Loucy (cell line): ENCODE measurements around the gene BRD8.

Source experiments
- H2AFZ ChIP-seq: fragments of 200-600 bp; sonication (generic); 2 replicates; pipeline ENCODE4 v1.6.0; 2016; ENCODE audit warnings: antibody characterized with exemption, mild to moderate bottlenecking, low read length, moderate library complexity
- H3F3A ChIP-seq: fragments of 200-600 bp; 2 replicates; pipeline ENCODE4 v1.6.0; 2016; ENCODE audit warnings: antibody characterized with exemption, low read depth, mild to moderate bottlenecking
- H3K27me3 ChIP-seq: fragments of 200-600 bp; sonication (generic); 2 replicates; pipeline ENCODE4 v1.6.1; 2014; ENCODE audit warnings: low read length, mild to moderate bottlenecking; ENCODE audit not compliant: insufficient read depth, poor library complexity, severe bottlenecking
- H3K36me3 ChIP-seq: fragments of 200-600 bp; sonication (generic); 2 replicates; pipeline ENCODE4 v1.6.1; 2016; ENCODE audit warnings: low read length; ENCODE audit not compliant: insufficient read depth
- H3K4me1 ChIP-seq: fragments of 200-600 bp; sonication (generic); 2 replicates; pipeline ENCODE4 v1.5.1; 2014; ENCODE audit warnings: low read length, mild to moderate bottlenecking; ENCODE audit not compliant: insufficient read depth, poor library complexity, severe bottlenecking
- H3K4me2 ChIP-seq: fragments of 200-600 bp; sonication (generic); 2 replicates; pipeline ENCODE4 v1.6.0; 2014; ENCODE audit warnings: antibody characterized with exemption, low read length, low read depth, mild to moderate bottlenecking; ENCODE audit not compliant: poor library complexity, severe bottlenecking
- H3K4me3 ChIP-seq: fragments of 200-600 bp; sonication (generic); 2 replicates; pipeline ENCODE4 v1.5.1; 2014; ENCODE audit warnings: low read length, mild to moderate bottlenecking, mixed read lengths; ENCODE audit not compliant: poor library complexity, severe bottlenecking
- H3K79me2 ChIP-seq: fragments of 200-600 bp; sonication (generic); 2 replicates; pipeline ENCODE4 v1.6.1; 2014; ENCODE audit warnings: low read length; ENCODE audit not compliant: insufficient read depth
- H3K9ac ChIP-seq: fragments of 200-600 bp; sonication (generic); 2 replicates; pipeline ENCODE4 v1.6.0; 2014; ENCODE audit warnings: mild to moderate bottlenecking, low read depth, low read length, moderate library complexity; ENCODE audit not compliant: poor library complexity, severe bottlenecking
- H3K9me2 ChIP-seq: fragments of 200-600 bp; sonication (generic); replicated peaks from 2 replicates; pipeline ENCODE4 v1.6.1; 2016; ENCODE audit warnings: low read depth, low read length, mixed read lengths
- H3K9me3 ChIP-seq: fragments of 200-600 bp; sonication (generic); 2 replicates; pipeline ENCODE4 v1.6.1; 2014; ENCODE audit warnings: mild to moderate bottlenecking, antibody characterized with exemption, low read length, low read depth; ENCODE audit not compliant: insufficient read depth
- H4K20me1 ChIP-seq: fragments of 200-600 bp; sonication (generic); 2 replicates; pipeline ENCODE4 v1.6.0; 2014; ENCODE audit warnings: antibody characterized with exemption, low read length, mild to moderate bottlenecking; ENCODE audit not compliant: insufficient read depth, poor library complexity, severe bottlenecking
- CTCF ChIP-seq: fragments of 200-600 bp; sonication (generic); conservative IDR thresholded peaks from 2 replicates; pipeline ENCODE4 v1.5.1; 2014; ENCODE audit warnings: mild to moderate bottlenecking, antibody characterized with exemption, low read length
- EZH2phosphoT487 ChIP-seq: fragments of 200-600 bp; IDR thresholded peaks from 2 replicates; pipeline ENCODE4 v1.6.1; 2018; ENCODE audit warnings: antibody characterized with exemption, mild to moderate bottlenecking, moderate library complexity, borderline replicate concordance

BRD8 gene

GRCh38 chr5:138095100-138095907 is 83.1 kb downstream of the BRD8 start:
- no peaks in the 10 kb centered on the region for H3K9me2 ChIP-seq
- H3K4me3 ChIP-seq = no peak overlapping the region
- no peaks in the 10 kb centered on the region for H4K20me1 ChIP-seq
- H3K4me2 ChIP-seq = no peak overlapping the region
- H2AFZ ChIP-seq = no peak overlapping the region
- no peaks in the 10 kb centered on the region for H3K36me3 ChIP-seq
- no peaks in the 10 kb centered on the region for H3K79me2 ChIP-seq
- H3K4me1 ChIP-seq = peaks cover 52% of the 10 kb centered on the region
- TF ChIP-seq EZH2phosphoT487 = no peak
- TF ChIP-seq CTCF = no peak
- H3F3A ChIP-seq = 0 out of 2 replicates have a peak, but pooled peaks cover 3% of the 10 kb centered on the region
- no peaks in the 10 kb centered on the region for H3K9me3 ChIP-seq
- H3K9ac ChIP-seq = no peak overlapping the region
- no peaks in the 10 kb centered on the region for H3K27me3 ChIP-seq

GRCh38 chr5:138093036-138093435 is 85.4 kb downstream of the BRD8 start:
- no peak overlapping the region for H2AFZ ChIP-seq
- H3K79me2 ChIP-seq = no peaks in the 10 kb centered on the region
- TF ChIP-seq CTCF (no peak), EZH2phosphoT487 (no peak)
- no peak overlapping the region for H3K9ac ChIP-seq
- no peaks in the 10 kb centered on the region for H3K9me3 ChIP-seq
- H3K27me3 ChIP-seq = no peaks in the 10 kb centered on the region
- peaks cover 52% of the 10 kb centered on the region for H3K4me1 ChIP-seq
- no peaks in the 10 kb centered on the region for H3K9me2 ChIP-seq
- H3K36me3 ChIP-seq = no peaks in the 10 kb centered on the region
- H3K4me2 ChIP-seq = peak overlapping the region; percentile 58
- 0 out of 2 replicates have a peak, but pooled peaks cover 3% of the 10 kb centered on the region for H3F3A ChIP-seq
- H3K4me3 ChIP-seq = no peak overlapping the region
- no peaks in the 10 kb centered on the region for H4K20me1 ChIP-seq

- Histone ChIP-seq H3K9ac (no peak overlapping the region), H3F3A (0 out of 2 replicates have a peak, but pooled peaks cover 3% of the 10 kb centered on the region), H3K36me3 (no peaks in the 10 kb centered on the region), H3K4me3 (no peak overlapping the region), H4K20me1 (no peaks in the 10 kb centered on the region), H2AFZ (no peak overlapping the region), H3K9me2 (no peaks in the 10 kb centered on the region), H3K4me1 (peaks cover 49% of the 10 kb centered on the region), H3K4me2 (peak overlapping the region; percentile 58), H3K9me3 (no peaks in the 10 kb centered on the region), H3K27me3 (no peaks in the 10 kb centered on the region), H3K79me2 (no peaks in the 10 kb centered on the region)
- TF ChIP-seq CTCF (no peak), EZH2phosphoT487 (no peak)
Measured at GRCh38 chr5:138092301-138092700, 86.1 kb downstream of the BRD8 start.
